ENCODE data around the gene GPBP1.
"Not testable (repeated sequence)": the region's sequence is repeated elsewhere in the genome, so short reads cannot be mapped to it uniquely, and the experiment has no call there.

The GPBP1 gene

GRCh38 chr5:57176350-57176857 lies 2.5 kb downstream of the GPBP1 start:
- no peak for DNase-seq (ENCODE audit: extremely low read depth in 1 of 2, low read depth in 1 of 2)

- DNase-seq (ENCODE audit: extremely low read depth in 1 of 2, low read depth in 1 of 2): no peak
Observed at GRCh38 chr5:57177479-57178156, 3.8 kb downstream of the GPBP1 start.

- DNase-seq (ENCODE audit: extremely low read depth in 1 of 2, low read depth in 1 of 2): not testable (repeated sequence)
Observed at GRCh38 chr5:57178238-57178637, 4.4 kb downstream of the GPBP1 start.

GRCh38 chr5:57179262-57180200 lies 5.7 kb downstream of the GPBP1 start:
- DNase-seq (ENCODE audit: extremely low read depth in 1 of 2, low read depth in 1 of 2): no peak

GRCh38 chr5:57181154-57181553 lies 7.3 kb downstream of the GPBP1 start:
- no peak for DNase-seq (ENCODE audit: extremely low read depth in 1 of 2, low read depth in 1 of 2)

- no peak for DNase-seq (ENCODE audit: extremely low read depth in 1 of 2, low read depth in 1 of 2)
Observed at GRCh38 chr5:57184322-57184721, 10.5 kb downstream of the GPBP1 start.

- DNase-seq (ENCODE audit: extremely low read depth in 1 of 2, low read depth in 1 of 2): no peak
Observed at GRCh38 chr5:57185313-57185712, 11.5 kb downstream of the GPBP1 start.

GRCh38 chr5:57186194-57186593 lies 12.3 kb downstream of the GPBP1 start:
- DNase-seq (ENCODE audit: extremely low read depth in 1 of 2, low read depth in 1 of 2): no peak

- DNase-seq (ENCODE audit: extremely low read depth in 1 of 2, low read depth in 1 of 2): not testable (repeated sequence)
Observed at GRCh38 chr5:57187977-57188376, 14.1 kb downstream of the GPBP1 start.

GRCh38 chr5:57189515-57189914 lies 15.7 kb downstream of the GPBP1 start:
- no peak for DNase-seq (ENCODE audit: extremely low read depth in 1 of 2, low read depth in 1 of 2)

- no peak for DNase-seq (ENCODE audit: extremely low read depth in 1 of 2, low read depth in 1 of 2)
Observed at GRCh38 chr5:57190593-57190992, 16.7 kb downstream of the GPBP1 start.

GRCh38 chr5:57191163-57191562 lies 17.3 kb downstream of the GPBP1 start:
- no peak for DNase-seq (ENCODE audit: extremely low read depth in 1 of 2, low read depth in 1 of 2)

- DNase-seq (ENCODE audit: extremely low read depth in 1 of 2, low read depth in 1 of 2): no peak
Observed at GRCh38 chr5:57191986-57192385, 18.1 kb downstream of the GPBP1 start.

GRCh38 chr5:57192832-57193231 lies 19.0 kb downstream of the GPBP1 start:
- DNase-seq (ENCODE audit: extremely low read depth in 1 of 2, low read depth in 1 of 2): not testable (repeated sequence)

- DNase-seq (ENCODE audit: extremely low read depth in 1 of 2, low read depth in 1 of 2): no peak
Observed at GRCh38 chr5:57193757-57194413, 20.0 kb downstream of the GPBP1 start.

GRCh38 chr5:57194653-57195052 lies 20.8 kb downstream of the GPBP1 start:
- DNase-seq (ENCODE audit: extremely low read depth in 1 of 2, low read depth in 1 of 2): no peak

- DNase-seq (ENCODE audit: extremely low read depth in 1 of 2, low read depth in 1 of 2): no peak
Observed at GRCh38 chr5:57195060-57195459, 21.2 kb downstream of the GPBP1 start.

GRCh38 chr5:57199866-57200265 lies 26.0 kb downstream of the GPBP1 start:
- DNase-seq (ENCODE audit: extremely low read depth in 1 of 2, low read depth in 1 of 2): no peak

- no peak for DNase-seq (ENCODE audit: extremely low read depth in 1 of 2, low read depth in 1 of 2)
Observed at GRCh38 chr5:57202811-57203210, 29.0 kb downstream of the GPBP1 start.

- DNase-seq (ENCODE audit: extremely low read depth in 1 of 2, low read depth in 1 of 2): no peak
Observed at GRCh38 chr5:57207007-57207653, 33.3 kb downstream of the GPBP1 start.

- no peak for DNase-seq (ENCODE audit: extremely low read depth in 1 of 2, low read depth in 1 of 2)
Observed at GRCh38 chr5:57207681-57208080, 33.8 kb downstream of the GPBP1 start.

All from activated CD8-positive, alpha-beta memory T cell treated with anti-CD3 and anti-CD28 coated beads for 1 hour (primary cell).